A673 (cell line): Measurements from ENCODE around the gene LIX1L.

Experiments used
- EZH2 ChIP-seq: fragments of 200-600 bp; sonication (generic); IDR thresholded peaks from 2 replicates; pipeline ENCODE4 v1.6.1; 2017; ENCODE audit warnings: borderline replicate concordance, low read depth, mild to moderate bottlenecking, mixed read lengths, antibody characterized with exemption, low read length; ENCODE audit not compliant: poor library complexity, severe bottlenecking
- TF ChIP-seq, protein P1 (sequence below): fragments of 300-800, 200-600 bp; sonication (generic); conservative IDR thresholded peaks from 2 replicates; pipeline ENCODE4 v1.5.1; 2017; ENCODE audit warnings: low read depth, mild to moderate bottlenecking, antibody characterized with exemption, low read length, moderate library complexity, mixed read lengths

DNA sequence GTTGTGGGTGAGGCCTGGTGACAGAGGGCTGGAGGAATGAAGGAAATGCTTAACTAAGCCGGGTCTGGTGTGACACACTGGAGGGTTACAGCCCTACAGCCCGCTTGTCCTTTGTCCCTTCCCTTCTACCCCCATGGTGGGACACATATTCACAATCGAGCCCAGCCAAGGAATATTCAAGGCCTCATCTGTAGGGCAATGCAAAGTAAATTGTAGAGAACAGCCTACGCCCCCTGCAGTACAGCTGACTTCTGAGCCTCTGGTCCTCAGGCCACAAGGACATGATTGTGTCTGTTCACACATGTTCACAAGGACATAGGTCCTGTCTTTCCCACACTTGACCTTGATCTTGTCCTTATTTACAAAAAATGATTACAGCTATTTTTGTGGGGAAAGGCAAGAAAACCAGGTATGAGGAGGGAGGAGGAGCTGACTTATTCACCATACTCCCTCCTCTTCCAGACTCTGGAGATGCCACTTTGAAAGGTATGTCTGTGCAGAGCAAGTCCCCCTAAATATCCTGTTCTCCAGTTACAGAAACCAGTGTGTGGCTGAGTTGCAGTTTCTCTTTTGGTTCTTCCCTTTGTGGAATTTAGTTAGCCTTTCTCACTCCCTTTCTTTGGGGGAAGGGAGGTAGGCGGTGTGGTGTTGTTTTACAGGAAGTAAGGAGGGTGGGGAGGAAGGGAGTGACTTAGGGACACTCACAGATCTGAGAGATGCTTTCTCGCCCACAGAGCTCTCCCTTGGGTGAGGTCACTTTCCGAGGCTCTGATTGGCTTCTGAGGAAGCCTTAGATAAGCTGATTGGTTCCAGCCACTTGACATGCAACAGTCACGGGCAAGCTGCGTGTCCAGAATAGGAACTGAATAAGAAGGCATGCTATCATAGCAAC is 21.3 kb upstream of the LIX1L start:
- TF ChIP-seq, protein P1, sequence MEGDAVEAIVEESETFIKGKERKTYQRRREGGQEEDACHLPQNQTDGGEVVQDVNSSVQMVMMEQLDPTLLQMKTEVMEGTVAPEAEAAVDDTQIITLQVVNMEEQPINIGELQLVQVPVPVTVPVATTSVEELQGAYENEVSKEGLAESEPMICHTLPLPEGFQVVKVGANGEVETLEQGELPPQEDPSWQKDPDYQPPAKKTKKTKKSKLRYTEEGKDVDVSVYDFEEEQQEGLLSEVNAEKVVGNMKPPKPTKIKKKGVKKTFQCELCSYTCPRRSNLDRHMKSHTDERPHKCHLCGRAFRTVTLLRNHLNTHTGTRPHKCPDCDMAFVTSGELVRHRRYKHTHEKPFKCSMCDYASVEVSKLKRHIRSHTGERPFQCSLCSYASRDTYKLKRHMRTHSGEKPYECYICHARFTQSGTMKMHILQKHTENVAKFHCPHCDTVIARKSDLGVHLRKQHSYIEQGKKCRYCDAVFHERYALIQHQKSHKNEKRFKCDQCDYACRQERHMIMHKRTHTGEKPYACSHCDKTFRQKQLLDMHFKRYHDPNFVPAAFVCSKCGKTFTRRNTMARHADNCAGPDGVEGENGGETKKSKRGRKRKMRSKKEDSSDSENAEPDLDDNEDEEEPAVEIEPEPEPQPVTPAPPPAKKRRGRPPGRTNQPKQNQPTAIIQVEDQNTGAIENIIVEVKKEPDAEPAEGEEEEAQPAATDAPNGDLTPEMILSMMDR, result peak; percentile 53
- TF ChIP-seq EZH2, result no peak
